GM23248 (cell line): ENCODE data around the gene DIAPH3. TPM values are rescaled to one million over a fixed set of nuclear protein-coding genes. Genes with fewer than 3 reads are reported as not detected.

Experiments
- DNase-seq: peaks from one replicate; pipeline ENCODE4 v3.0.0-alpha.2; 2015
- H2AFZ ChIP-seq: fragments of 200-600 bp; sonication (generic); 2 replicates; pipeline ENCODE4 v1.6.1; 2016; ENCODE audit warnings: antibody characterized with exemption
- H3F3A ChIP-seq: fragments of 200-600 bp; sonication (generic); 2 replicates; pipeline ENCODE4 v1.6.1; 2016; ENCODE audit warnings: mild to moderate bottlenecking, antibody characterized with exemption, mixed run types; ENCODE audit not compliant: insufficient read depth
- H3K27ac ChIP-seq: fragments of 200-600 bp; sonication (generic); 2 replicates; pipeline ENCODE4 v1.5.1; 2016; ENCODE audit warnings: mild to moderate bottlenecking
- H3K27me3 ChIP-seq: fragments of 200-600 bp; sonication (generic); replicated peaks from 2 replicates; pipeline ENCODE4 v1.6.1; 2016; ENCODE audit warnings: mild to moderate bottlenecking; ENCODE audit not compliant: insufficient read depth
- H3K36me3 ChIP-seq: fragments of 200-600 bp; sonication (generic); 2 replicates; pipeline ENCODE4 v1.6.1; 2016; ENCODE audit warnings: low read depth, mild to moderate bottlenecking
- H3K4me1 ChIP-seq: fragments of 200-600 bp; sonication (generic); 2 replicates; pipeline ENCODE4 v1.6.1; 2016; ENCODE audit warnings: mild to moderate bottlenecking; ENCODE audit not compliant: insufficient read depth
- H3K4me2 ChIP-seq: fragments of 200-600 bp; sonication (generic); one replicate; pipeline ENCODE4 v1.6.1; 2016; ENCODE audit warnings: mild to moderate bottlenecking; ENCODE audit not compliant: unreplicated experiment
- H3K4me3 ChIP-seq: fragments of 200-600 bp; sonication (generic); 2 replicates; pipeline ENCODE4 v1.5.1; 2016; ENCODE audit warnings: mild to moderate bottlenecking
- H3K79me2 ChIP-seq: fragments of 200-600 bp; sonication (generic); 2 replicates; pipeline ENCODE4 v1.6.1; 2016; ENCODE audit warnings: mild to moderate bottlenecking; ENCODE audit not compliant: insufficient read depth
- H3K9ac ChIP-seq: fragments of 200-600 bp; sonication (generic); 2 replicates; pipeline ENCODE4 v1.6.1; 2016; ENCODE audit warnings: mild to moderate bottlenecking
- H3K9me2 ChIP-seq: fragments of 200-600 bp; sonication (generic); 2 replicates; pipeline ENCODE4 v1.6.1; 2016; ENCODE audit warnings: mixed run types, mild to moderate bottlenecking, moderate library complexity; ENCODE audit not compliant: insufficient read depth
- H3K9me3 ChIP-seq: fragments of 200-600 bp; sonication (generic); one replicate; pipeline ENCODE4 v1.6.1; 2017; ENCODE audit warnings: low read depth
- H4K20me1 ChIP-seq: fragments of 200-600 bp; sonication (generic); 2 replicates; pipeline ENCODE4 v1.6.0; 2016; ENCODE audit not compliant: insufficient read depth
- EZH2 ChIP-seq: fragments of 200-600 bp; sonication (generic); IDR thresholded peaks from 2 replicates; pipeline ENCODE4 v1.6.1; 2018; ENCODE audit warnings: antibody characterized with exemption, mild to moderate bottlenecking; ENCODE audit not compliant: insufficient read depth, poor library complexity, severe bottlenecking
- EZH2phosphoT487 ChIP-seq: fragments of 200-600 bp; sonication (generic); IDR thresholded peaks from 2 replicates; pipeline ENCODE4 v1.6.1; 2018; ENCODE audit warnings: antibody characterized with exemption, moderate library complexity, mild to moderate bottlenecking, low read depth; ENCODE audit not compliant: insufficient read depth
- WGBS, 2 experiments: methylation state at CpG; one replicate each; pipeline ENCODE4 v1.1.6; 2015 to 2017; ENCODE audit warnings: low lambda C conversion rate in 2 of 2, low coverage in 1 of 2; ENCODE audit errors: missing lambda C conversion rate in 2 of 2; 5-methylcytosine and 5-hydroxymethylcytosine counted together
- in situ Hi-C: fragments of 300-500 bp; cut with MboI; formaldehyde crosslinking; loops from 2 replicates; pipeline ENCODE4 v1.15.0; 2020
- polyA plus RNA-seq: library from polyadenylated mRNA; unstranded; fragments of >200 nt; fragmentation: Nextera tagmentation; extraction: Ambion mirVana; gene quantifications from 2 replicates; pipeline ENCODE4 v1.2.1, GENCODE V29; 2016
- total RNA-seq: library from RNA; depleted of rRNA; stranded (reverse); fragments of >200 nt; shearing (Covaris generic); gene quantifications from 2 replicates; pipeline ENCODE4 v1.2.3, GENCODE V29; 2014

DIAPH3 gene
- total and polyA plus RNA-seq, 2 experiments from 2014 or later = 12.1 to 18.1 TPM

- H3K79me2 ChIP-seq = peaks cover 39% of the 10 kb centered on the region
- WGBS, 2 experiments = 91 to 96% methylated on average over 6 of the region's 6 CpGs
- no peaks in the 10 kb centered on the region for H4K20me1 ChIP-seq
- in situ Hi-C loops = no loop called here
- H3K4me2 ChIP-seq = no peak overlapping the region
- H3K9ac ChIP-seq = no peak overlapping the region
- no peaks in the 10 kb centered on the region for H3K36me3 ChIP-seq
- no peak for DNase-seq
- no peak overlapping the region for H2AFZ ChIP-seq
- no peak overlapping the region for H3K27ac ChIP-seq
- H3F3A ChIP-seq = no peaks in the 10 kb centered on the region
- no peaks in the 10 kb centered on the region for H3K27me3 ChIP-seq
- TF ChIP-seq EZH2 = no peak
- no peak for TF ChIP-seq EZH2phosphoT487
- no peaks in the 10 kb centered on the region for H3K9me3 ChIP-seq
- no peak overlapping the region for H3K4me3 ChIP-seq
- no peaks in the 10 kb centered on the region for H3K4me1 ChIP-seq
- H3K9me2 ChIP-seq = no peaks in the 10 kb centered on the region
These were observed 43.0 kb downstream of the DIAPH3 start for GRCh38 chr13:60120617-60121336.

- TF ChIP-seq EZH2 (no peak), EZH2phosphoT487 (no peak)
- no peaks in the 10 kb centered on the region for H3K9me2 ChIP-seq
- in situ Hi-C loops = no loop called here
- no peak overlapping the region for H2AFZ ChIP-seq
- H3K27me3 ChIP-seq = no peaks in the 10 kb centered on the region
- H3K4me3 ChIP-seq = no peak overlapping the region
- WGBS, 2 experiments = 79 to 80% methylated on average over 5 of the region's 5 CpGs
- H3K9ac ChIP-seq = no peak overlapping the region
- DNase-seq = no peak
- H4K20me1 ChIP-seq = no peaks in the 10 kb centered on the region
- H3K9me3 ChIP-seq = no peaks in the 10 kb centered on the region
- H3K4me2 ChIP-seq = no peak overlapping the region
- peaks cover 5% of the 10 kb centered on the region; the same call in 1 of the 2 replicates for H3K36me3 ChIP-seq
- no peaks in the 10 kb centered on the region for H3K4me1 ChIP-seq
- H3F3A ChIP-seq = no peaks in the 10 kb centered on the region
- no peak overlapping the region for H3K27ac ChIP-seq
- H3K79me2 ChIP-seq = peaks cover 50% of the 10 kb centered on the region
These were observed 44.9 kb downstream of the DIAPH3 start for GRCh38 chr13:60118696-60119400.

- Histone ChIP-seq H3K9me3 (no peaks in the 10 kb centered on the region), H3K9me2 (no peaks in the 10 kb centered on the region), H3K4me1 (peaks cover 25% of the 10 kb centered on the region), H3K27me3 (no peaks in the 10 kb centered on the region), H3F3A (peaks cover 24% of the 10 kb centered on the region), H2AFZ (no peak overlapping the region), H3K4me3 (no peak overlapping the region), H3K36me3 (peaks cover 6% of the 10 kb centered on the region; the same call in 1 of the 2 replicates), H3K27ac (no peak overlapping the region), H3K4me2 (no peak overlapping the region), H3K79me2 (peaks cover 48% of the 10 kb centered on the region), H3K9ac (no peak overlapping the region), H4K20me1 (no peaks in the 10 kb centered on the region)
- WGBS, 2 experiments = 92 to 100% methylated on average over 1 of the region's 1 CpG
- no peak for TF ChIP-seq EZH2phosphoT487
- no peak for DNase-seq
- in situ Hi-C loops = no loop called here
These were observed 49.2 kb downstream of the DIAPH3 start for GRCh38 chr13:60114499-60115028.

- Histone ChIP-seq H3K79me2 (peaks cover 54% of the 10 kb centered on the region), H3K4me2 (peak overlapping the region; percentile 59), H3F3A (peaks cover 24% of the 10 kb centered on the region), H3K27ac (peak overlapping the region; percentile 55), H3K9ac (no peak overlapping the region), H3K9me2 (no peaks in the 10 kb centered on the region), H2AFZ (no peak overlapping the region), H3K4me3 (no peak overlapping the region; the same call in 1 of the 2 replicates), H3K36me3 (peaks cover 6% of the 10 kb centered on the region; the same call in 1 of the 2 replicates), H3K4me1 (peaks cover 25% of the 10 kb centered on the region), H3K27me3 (no peaks in the 10 kb centered on the region), H3K9me3 (no peaks in the 10 kb centered on the region), H4K20me1 (no peaks in the 10 kb centered on the region)
- in situ Hi-C loops = no loop called here
- 56 to 60% methylated on average over 1 of the region's 1 CpG for WGBS, 2 experiments
- no peak for TF ChIP-seq EZH2
- no peak for TF ChIP-seq EZH2phosphoT487
- DNase-seq = peak; percentile 75
These were observed 51.0 kb downstream of the DIAPH3 start for GRCh38 chr13:60112771-60113170.
